GM10248 (cell line): ENCODE measurements around the gene PCDH15.

Experiments used
- CTCF ChIA-PET: fragments of 300-600 bp; sonication (Branson Sonifier 250); formaldehyde crosslinking; extraction: SDS; loops from one replicate; lab custom pipeline; 2021; ENCODE audit warnings: antibody characterized with exemption; lab: Yijun Ruan, JAX
- POLR2A ChIA-PET: fragments of 350-650 bp; sonication (Branson Sonifier 250); formaldehyde crosslinking; extraction: SDS; loops from one replicate; lab custom pipeline; 2020; ENCODE audit warnings: antibody characterized with exemption; lab: Yijun Ruan, JAX
- DNase-seq: peaks from one replicate; pipeline ENCODE4 v3.0.0; 2012; ENCODE audit errors: extremely low spot score
- CTCF ChIP-seq: IDR thresholded peaks from 2 replicates; pipeline ENCODE4 v1.5.1; 2012; ENCODE audit warnings: mild to moderate bottlenecking, low read depth; ENCODE audit errors: extremely low read depth, missing control alignments, control extremely low read depth

The PCDH15 gene

DNA sequence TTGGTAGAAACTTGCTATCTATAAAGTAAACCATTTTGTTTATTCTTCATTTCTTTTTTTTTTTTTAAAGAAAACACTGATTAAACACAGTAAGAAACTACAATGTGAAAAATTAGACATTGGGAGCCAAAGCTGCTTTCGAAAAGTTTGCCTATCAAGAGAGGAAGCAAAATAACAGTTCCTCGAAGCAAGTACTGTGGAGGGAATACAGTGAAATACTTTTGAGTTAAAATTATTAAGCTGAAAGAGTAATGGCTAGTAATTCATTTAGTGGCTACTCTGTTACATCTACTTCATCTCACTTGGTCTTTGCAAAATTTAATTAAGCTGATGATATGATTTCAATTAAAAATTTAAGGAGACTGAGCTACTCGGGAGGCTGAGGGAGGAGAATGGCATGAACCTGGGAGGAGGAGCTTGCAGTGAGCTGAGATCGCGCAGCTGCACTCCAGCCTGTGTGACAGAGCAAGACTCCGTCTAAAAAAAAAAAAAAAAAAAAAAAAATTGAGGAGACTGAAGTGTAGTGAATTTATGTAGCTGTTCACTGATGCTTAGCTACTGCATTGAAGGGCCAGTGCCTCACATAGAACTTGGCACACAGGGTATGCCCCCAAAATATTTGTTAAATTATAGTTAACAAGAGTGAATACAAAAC is 1046.3 kb downstream of the PCDH15 start:
- CTCF ChIA-PET: no interaction called here
- no peak for TF ChIP-seq CTCF
- POLR2A ChIA-PET: no interaction called here
- DNase-seq: no peak
